Calu3 (cell line): ENCODE data around the gene ZYG11A. TPM values are rescaled to one million over a fixed set of nuclear protein-coding genes. Genes with fewer than 3 reads are reported as not detected.
A peak's percentile ranks its signal among the peaks of the same experiment; 100 is the strongest.
"Not testable (repeated sequence)": the region's sequence is repeated elsewhere in the genome, so short reads cannot be mapped to it uniquely, and the experiment has no call there.

ENCODE experiments used
- BruUV-seq: library from RNA; stranded (reverse); fragments of 400-500 nt; replicated peaks from 2 replicates; lab custom pipeline; 2021; lab: Mats Ljungman, UMichigan
- CTCF ChIA-PET: fragments of 300-600 bp; sonication (Branson Sonifier 250); formaldehyde crosslinking; loops from one replicate; lab custom pipeline; 2022; ENCODE audit warnings: antibody characterized with exemption; lab: Charles Lee
- DNase-seq: peaks from one replicate; pipeline ENCODE4 v3.0.0; 2022
- H3K27ac Mint-ChIP-seq: one replicate; pipeline ENCODE4 v1.8.0; 2022; ENCODE audit warnings: mixed read lengths; ENCODE audit not compliant: unreplicated experiment
- H3K27me3 Mint-ChIP-seq: one replicate; pipeline ENCODE4 v1.8.0; 2022; ENCODE audit warnings: mixed read lengths; ENCODE audit not compliant: unreplicated experiment
- H3K36me3 Mint-ChIP-seq: one replicate; pipeline ENCODE4 v1.8.0; 2022; ENCODE audit warnings: mild to moderate bottlenecking, moderate library complexity, mixed read lengths; ENCODE audit not compliant: insufficient read depth, unreplicated experiment
- H3K4me1 Mint-ChIP-seq: one replicate; pipeline ENCODE4 v1.8.0; 2022; ENCODE audit warnings: mild to moderate bottlenecking, low read depth, mixed read lengths; ENCODE audit not compliant: unreplicated experiment
- H3K4me3 Mint-ChIP-seq: one replicate; pipeline ENCODE4 v1.8.0; 2022; ENCODE audit warnings: mild to moderate bottlenecking, low read depth, moderate library complexity, mixed read lengths; ENCODE audit not compliant: unreplicated experiment
- H3K9me3 Mint-ChIP-seq: one replicate; pipeline ENCODE4 v1.8.0; 2022; ENCODE audit warnings: low read depth, mixed read lengths; ENCODE audit not compliant: unreplicated experiment
- CTCF ChIP-seq: fragments of 200-600 bp; IDR thresholded peaks from one replicate; pipeline ENCODE4 v1.8.0; 2022; ENCODE audit warnings: antibody characterized with exemption; ENCODE audit not compliant: unreplicated experiment
- intact Hi-C: fragments of 100-400 bp; cut with micrococcal nuclease; formaldehyde crosslinking; loops from one replicate; pipeline ENCODE4 v1.10.0; 2022; ENCODE audit not compliant: unreplicated experiment
- total RNA-seq: library from RNA; stranded (reverse); gene quantifications from 2 replicates; pipeline ENCODE4 v1.2.3, GENCODE V29; 2022

ZYG11A gene
- total RNA-seq, 1 experiment from 2014 or later, result not detected

DNA sequence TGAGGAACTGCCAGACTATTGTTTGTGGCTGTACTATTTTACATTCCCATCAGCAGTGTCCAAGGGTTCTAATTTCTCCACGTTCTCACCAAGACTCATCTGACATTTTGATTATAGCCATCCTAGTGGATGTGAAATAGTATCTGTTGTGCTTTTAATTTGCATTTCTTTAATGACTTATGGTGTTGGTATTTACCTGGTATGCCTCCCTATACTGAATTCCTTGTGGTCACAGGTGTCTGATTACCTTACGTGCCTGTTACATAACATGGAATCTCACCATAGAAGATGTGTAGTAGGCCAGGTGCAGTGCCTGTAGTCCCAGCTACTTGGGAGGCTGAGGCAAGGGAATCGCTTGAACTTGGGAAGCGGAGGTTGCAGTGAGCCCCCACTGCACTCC lies 13.5 kb downstream of the ZYG11A start:
- CTCF ChIA-PET, result interaction anchor here (0.7 kb wide), 1 partner anchor 52 kb away, joined by 4 read pairs; no protein-coding TSS in a partner anchor
- DNase-seq, result peak; percentile 11
- no peak overlapping the region for H3K27ac Mint-ChIP-seq
- no peak overlapping the region for H3K4me3 Mint-ChIP-seq
- TF ChIP-seq CTCF, result no peak
- peaks cover 7% of the 10 kb centered on the region for H3K36me3 Mint-ChIP-seq
- H3K9me3 Mint-ChIP-seq, result no peaks in the 10 kb centered on the region
- H3K27me3 Mint-ChIP-seq, result no peaks in the 10 kb centered on the region
- intact Hi-C loops, result no loop called here
- BruUV-seq, result no TSS peak
- H3K4me1 Mint-ChIP-seq, result peaks cover 32% of the 10 kb centered on the region

- CTCF ChIA-PET, result interaction anchor here (0.6 kb wide), 2 partner anchors 10 to 32 kb away, joined by 4 to 5 read pairs; no protein-coding TSS in a partner anchor
- Mint-ChIP-seq H3K27me3 (no peaks in the 10 kb centered on the region), H3K4me1 (peaks cover 34% of the 10 kb centered on the region), H3K36me3 (peaks cover 7% of the 10 kb centered on the region), H3K9me3 (no peaks in the 10 kb centered on the region), H3K27ac (no peak overlapping the region), H3K4me3 (no peak overlapping the region)
- intact Hi-C loops, result no loop called here
- no TSS peak for BruUV-seq
- no peak for TF ChIP-seq CTCF
- no peak for DNase-seq
Observed at GRCh38 chr1:52857443-52857842, 14.9 kb downstream of the ZYG11A start.

DNA sequence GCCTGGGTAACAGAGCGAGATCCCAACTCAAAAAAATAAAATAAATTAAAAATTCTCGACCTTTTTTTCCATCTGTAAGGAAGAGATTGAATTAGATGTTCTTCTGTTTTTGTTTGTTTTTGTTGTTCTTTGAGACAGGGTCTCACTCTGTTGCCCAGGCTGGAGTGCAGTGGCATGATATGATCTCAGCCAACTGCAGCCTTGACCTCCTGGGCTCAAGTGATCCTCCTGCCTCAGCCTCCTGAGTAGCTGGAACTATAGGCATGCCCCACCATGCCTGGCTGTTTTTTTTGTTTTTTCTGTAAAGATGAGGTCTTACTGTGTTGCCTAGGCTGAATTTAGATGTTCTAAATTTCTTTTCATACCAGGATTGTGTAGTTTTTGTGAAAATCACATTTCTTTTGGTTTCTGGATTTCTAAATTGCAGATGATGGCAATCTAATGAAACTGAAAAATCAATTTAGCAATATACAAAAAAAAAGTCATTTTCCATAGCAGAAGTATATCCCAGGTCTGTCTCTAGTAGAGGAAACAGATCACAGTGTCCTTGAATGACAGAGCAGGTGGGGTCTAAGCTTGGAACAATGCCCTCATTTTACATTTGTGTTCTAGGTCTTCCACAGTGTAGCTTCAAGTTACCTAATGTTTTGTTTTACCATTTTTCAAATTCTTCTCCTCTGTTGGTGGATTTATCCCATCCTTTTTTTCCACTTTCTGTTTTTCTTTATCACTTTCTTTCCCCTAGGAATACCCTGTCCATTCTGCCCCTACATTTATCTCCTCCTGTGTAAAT lies 20.3 kb downstream of the ZYG11A start:
- Mint-ChIP-seq H3K36me3 (peaks cover 7% of the 10 kb centered on the region), H3K27ac (no peak overlapping the region), H3K27me3 (no peaks in the 10 kb centered on the region), H3K4me3 (no peak overlapping the region), H3K4me1 (peaks cover 22% of the 10 kb centered on the region), H3K9me3 (no peaks in the 10 kb centered on the region)
- CTCF ChIA-PET, result no interaction called here
- no peak for DNase-seq
- no TSS peak for BruUV-seq
- no peak for TF ChIP-seq CTCF
- intact Hi-C loops, result no loop called here

- no peaks in the 10 kb centered on the region for H3K36me3 Mint-ChIP-seq
- BruUV-seq, result no TSS peak
- H3K4me3 Mint-ChIP-seq, result no peak overlapping the region
- H3K27me3 Mint-ChIP-seq, result no peaks in the 10 kb centered on the region
- CTCF ChIA-PET, result interaction anchor here (0.7 kb wide), 2 partner anchors 10 to 812 kb away, joined by 5 read pairs; partner anchors contain the start of gene TXNDC12
- TF ChIP-seq CTCF, result no peak
- H3K4me1 Mint-ChIP-seq, result peaks cover 9% of the 10 kb centered on the region
- H3K27ac Mint-ChIP-seq, result no peak overlapping the region
- no peaks in the 10 kb centered on the region for H3K9me3 Mint-ChIP-seq
- intact Hi-C loops, result no loop called here
- no peak for DNase-seq
Observed at GRCh38 chr1:52867087-52867863, 24.7 kb downstream of the ZYG11A start.

DNA sequence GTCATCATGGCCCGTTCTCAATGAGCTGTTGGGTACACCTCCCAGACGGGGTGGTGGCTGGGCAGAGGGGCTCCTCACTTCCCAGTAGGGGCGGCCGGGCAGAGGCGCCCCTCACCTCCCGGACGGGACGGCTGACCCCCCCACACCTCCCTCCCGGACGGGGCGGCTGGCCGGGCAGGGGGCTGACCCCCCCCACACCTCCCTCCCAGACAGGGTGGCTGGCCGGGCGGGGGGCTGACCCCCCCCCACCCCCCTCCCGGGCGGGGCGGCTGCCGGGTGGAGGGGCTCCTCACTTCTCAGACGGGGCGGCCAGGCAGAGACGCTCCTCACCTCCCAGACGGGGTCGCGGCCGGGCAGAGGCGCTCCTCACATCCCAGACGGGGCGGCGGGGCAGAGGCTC lies 27.2 kb downstream of the ZYG11A start:
- H3K4me1 Mint-ChIP-seq, H3K9me3 Mint-ChIP-seq, intact Hi-C loops, H3K27me3 Mint-ChIP-seq, H3K27ac Mint-ChIP-seq, H3K36me3 Mint-ChIP-seq, BruUV-seq, H3K4me3 Mint-ChIP-seq, DNase-seq: not testable (repeated sequence)
- CTCF ChIA-PET, result interaction anchor here (1.2 kb wide), 1 partner anchor 13 kb away, joined by 3 read pairs; no protein-coding TSS in a partner anchor
